NCI-H1105 treated with DMSO at 0.1 percent for 48 hours (cell line): ENCODE data around the gene DCAF8L1.
"Not testable (repeated sequence)": the region's sequence is repeated elsewhere in the genome, so short reads cannot be mapped to it uniquely, and the experiment has no call there.

ENCODE experiments used
- DNase-seq: peaks from one replicate; lab custom pipeline; 2025; lab: John Stamatoyannopoulos, UW

The DCAF8L1 gene

GRCh38 chrX:27981349-27981748 lies at the start of gene DCAF8L1:
TSS of gene DCAF8L1 (minus strand) at chrX:27981449. CDS start at chrX:27981334, 115 bp downstream.
- DNase-seq, result no peak

GRCh38 chrX:28022371-28022770 lies 41.1 kb upstream of the DCAF8L1 start:
- no peak for DNase-seq

GRCh38 chrX:28016823-28017222 lies 35.6 kb upstream of the DCAF8L1 start:
- DNase-seq, result no peak

- DNase-seq, result no peak
These were observed 34.7 kb upstream of the DCAF8L1 start for GRCh38 chrX:28015993-28016392.

- no peak for DNase-seq
These were observed 29.6 kb upstream of the DCAF8L1 start for GRCh38 chrX:28010875-28011274.

- DNase-seq, result no peak
These were observed 17.4 kb upstream of the DCAF8L1 start for GRCh38 chrX:27998666-27999065.

- no peak for DNase-seq
These were observed 16.4 kb upstream of the DCAF8L1 start for GRCh38 chrX:27997622-27998021.

- DNase-seq, result no peak
These were observed 14.9 kb upstream of the DCAF8L1 start for GRCh38 chrX:27996132-27996531.

GRCh38 chrX:27995611-27996010 lies 14.4 kb upstream of the DCAF8L1 start:
- no peak for DNase-seq

- DNase-seq, result no peak
These were observed 6.8 kb upstream of the DCAF8L1 start for GRCh38 chrX:27987862-27988646.

- DNase-seq, result not testable (repeated sequence)
These were observed 4.3 kb downstream of the DCAF8L1 start for GRCh38 chrX:27976934-27977333.

- no peak for DNase-seq
These were observed 5.0 kb downstream of the DCAF8L1 start for GRCh38 chrX:27976284-27976683.

- DNase-seq, result no peak
These were observed 12.4 kb downstream of the DCAF8L1 start for GRCh38 chrX:27968878-27969277.

- no peak for DNase-seq
These were observed 12.9 kb downstream of the DCAF8L1 start for GRCh38 chrX:27968352-27968751.

- no peak for DNase-seq
These were observed 14.3 kb downstream of the DCAF8L1 start for GRCh38 chrX:27966955-27967354.

- no peak for DNase-seq
These were observed 14.8 kb downstream of the DCAF8L1 start for GRCh38 chrX:27966492-27966891.

- DNase-seq, result not testable (repeated sequence)
These were observed 15.9 kb downstream of the DCAF8L1 start for GRCh38 chrX:27965348-27965747.

- no peak for DNase-seq
These were observed 16.8 kb downstream of the DCAF8L1 start for GRCh38 chrX:27964432-27964831.

GRCh38 chrX:27960410-27960809 lies 20.8 kb downstream of the DCAF8L1 start:
- DNase-seq, result not testable (repeated sequence)

GRCh38 chrX:27953171-27953570 lies 28.1 kb downstream of the DCAF8L1 start:
- no peak for DNase-seq

- no peak for DNase-seq
These were observed 47.9 kb downstream of the DCAF8L1 start for GRCh38 chrX:27933361-27933760.
